B cell (primary cell): ENCODE results near the gene ULK4. TPM values are rescaled to one million over a fixed set of nuclear protein-coding genes. Genes with fewer than 3 reads are reported as not detected.

Experiments used
- ATAC-seq: fragments of 200-7000 bp; cut with Tn5 transposase; one replicate; pipeline ENCODE4 v1.10.0; 2021; ENCODE audit warnings: low read depth, mild to moderate bottlenecking, moderate number of reproducible peaks, moderate library complexity
- CTCF ChIA-PET: fragments of 350-600 bp; sonication (Branson Sonifier 250); formaldehyde crosslinking; loops from one replicate; lab custom pipeline; 2021; ENCODE audit warnings: antibody characterized with exemption, inconsistent platforms; lab: Charles Lee
- POLR2A ChIA-PET: fragments of 350-600 bp; sonication (Branson Sonifier 250); formaldehyde crosslinking; loops from one replicate; lab custom pipeline; 2021; ENCODE audit warnings: antibody characterized with exemption; lab: Charles Lee
- DNase-seq: peaks from one replicate; pipeline ENCODE4 v3.0.0; 2013
- H2AFZ ChIP-seq: 2 replicates; pipeline ENCODE4 v1.6.1; 2012; ENCODE audit warnings: mild to moderate bottlenecking, low read depth, low read length; ENCODE audit not compliant: insufficient read depth, poor library complexity, severe bottlenecking
- H3K27ac ChIP-seq, 2 donors: 1 replicate in 1 of 2; 2 replicates in 1 of 2; pipeline ENCODE4 v1.5.1; 2012 to 2013; ENCODE audit warnings: low read length in 2 of 2, mild to moderate bottlenecking in 2 of 2, moderate library complexity in 1 of 2
- H3K27me3 ChIP-seq, 4 experiments: fragments of 200-600 bp in 1 of 4; sonication (generic) in 1 of 4; replicated peaks in 1 of 4; 1 replicate in 2 of 4; 2 replicates in 2 of 4; pipeline versions ENCODE4 v1.6.1 to v1.7.0; 2013 to 2016; ENCODE audit warnings: low read length in 3 of 4, mild to moderate bottlenecking in 2 of 4, mixed read lengths in 1 of 4, moderate library complexity in 1 of 4; ENCODE audit not compliant: insufficient read depth in 4 of 4, control insufficient read depth in 3 of 4; ENCODE audit errors: control extremely low read depth in 1 of 4
- H3K36me3 ChIP-seq, 2 experiments: replicated peaks in 1 of 2; 1 replicate in 1 of 2; 2 replicates in 1 of 2; pipeline versions ENCODE4 v1.6.1 to v1.7.1; 2013; ENCODE audit warnings: low read length in 1 of 2; ENCODE audit not compliant: insufficient read depth in 2 of 2, control insufficient read depth in 1 of 2; ENCODE audit errors: control extremely low read depth in 1 of 2, extremely low read depth in 1 of 2
- H3K4me1 ChIP-seq, 2 donors: fragments of 200-600 bp in 1 of 2; sonication (generic) in 1 of 2; 1 replicate in 1 of 2; 2 replicates in 1 of 2; pipeline versions ENCODE4 v1.5.1 to v1.6.1; 2013 to 2017; ENCODE audit warnings: low read length in 2 of 2; ENCODE audit not compliant: control insufficient read depth in 2 of 2, insufficient read depth in 2 of 2
- H3K4me2 ChIP-seq: replicated peaks from 2 replicates; pipeline ENCODE3; 2012; ENCODE audit warnings: mild to moderate bottlenecking, low read depth, low read length; ENCODE audit not compliant: poor library complexity, severe bottlenecking
- H3K4me3 ChIP-seq, 5 experiments: fragments of 200-600 bp in 1 of 5; sonication (generic) in 1 of 5; 1 replicate in 3 of 5; 2 replicates in 2 of 5; pipeline versions ENCODE4 v1.5.1 to v1.7.0; 2011 to 2016; ENCODE audit warnings: low read length in 4 of 5, mild to moderate bottlenecking in 4 of 5, low read depth in 2 of 5, control low read depth in 1 of 5, moderate library complexity in 1 of 5; ENCODE audit not compliant: insufficient read depth in 1 of 5; ENCODE audit errors: control extremely low read depth in 1 of 5, extremely low read depth in 1 of 5
- H3K79me2 ChIP-seq: fragments of 200-600 bp; sonication (generic); one replicate; pipeline ENCODE4 v1.6.0; 2016; ENCODE audit warnings: low read length; ENCODE audit not compliant: control insufficient read depth, insufficient read depth
- H3K9ac ChIP-seq: fragments of 200-600 bp; sonication (generic); 2 replicates; pipeline ENCODE4 v1.6.1; 2017; ENCODE audit warnings: mild to moderate bottlenecking, low read length, moderate library complexity
- H3K9me3 ChIP-seq, 3 donors: one replicate each; pipeline versions ENCODE4 v1.6.1 to v1.7.1; 2013; ENCODE audit warnings: low read length in 2 of 3; ENCODE audit not compliant: control insufficient read depth in 2 of 3, insufficient read depth in 1 of 3; ENCODE audit errors: control extremely low read depth in 1 of 3
- H4K20me1 ChIP-seq: 2 replicates; pipeline ENCODE4 v1.6.0; 2012; ENCODE audit warnings: mild to moderate bottlenecking, low read length; ENCODE audit not compliant: insufficient read depth, control insufficient read depth, poor library complexity, severe bottlenecking
- H3K27ac Mint-ChIP-seq: one replicate; pipeline ENCODE4 v1.8.0; 2021; ENCODE audit warnings: mixed read lengths
- H3K27me3 Mint-ChIP-seq: one replicate; pipeline ENCODE4 v1.8.0; 2021; ENCODE audit warnings: mixed read lengths
- H3K4me1 Mint-ChIP-seq: one replicate; pipeline ENCODE4 v1.8.0; 2021; ENCODE audit warnings: mixed read lengths
- H3K4me3 Mint-ChIP-seq: one replicate; pipeline ENCODE4 v1.8.0; 2021; ENCODE audit warnings: mixed read lengths
- H3K9me3 Mint-ChIP-seq: one replicate; pipeline ENCODE4 v1.8.0; 2022; ENCODE audit warnings: mixed read lengths; ENCODE audit not compliant: insufficient read depth
- CTCF ChIP-seq: fragments of 200-600 bp; IDR thresholded peaks from one replicate; pipeline ENCODE4 v1.8.0; 2022; ENCODE audit warnings: antibody characterized with exemption, mild to moderate bottlenecking
- EZH2 ChIP-seq: IDR thresholded peaks from 2 replicates; pipeline ENCODE4 v1.6.1; 2012; ENCODE audit warnings: borderline replicate concordance, low read depth, mild to moderate bottlenecking, moderate library complexity, low read length; ENCODE audit not compliant: insufficient read depth, poor library complexity, severe bottlenecking
- WGBS: methylation state at CpG from one replicate; pipeline ENCODE4 v1.1.5; 2013; ENCODE audit warnings: missing lambda C conversion rate; ENCODE audit not compliant: insufficient coverage; 5-methylcytosine and 5-hydroxymethylcytosine counted together
- intact Hi-C: fragments of 100-400 bp; cut with micrococcal nuclease; formaldehyde crosslinking; loops from one replicate; pipeline ENCODE4 v1.10.0; 2022
- polyA plus RNA-seq: library from polyadenylated mRNA; depleted of rRNA; stranded (reverse); fragments of >200 nt; gene quantifications from 2 replicates; pipeline ENCODE4 v1.2.3, GENCODE V29; 2012
- total RNA-seq, 2 donors: library from RNA; stranded (reverse); fragments of 120-200 nt in 1 of 2; gene quantifications; 1 replicate in 1 of 2; 2 replicates in 1 of 2; pipeline versions ENCODE4 v1.2.3 to v1.2.4, GENCODE V29; 2013 to 2022

Gene ULK4
- total and polyA plus RNA-seq, 2 donors (not counting 1 experiment from before 2014, with no cell fraction given) = 5.2 to 33.7 TPM

- peaks cover 0 to 14% (median 12%) of the 10 kb centered on the region in 3 donors for H3K9me3 ChIP-seq
- WGBS = 95% methylated on average over 4 of the region's 8 CpGs
- no peak overlapping the region for H3K27ac ChIP-seq
- intact Hi-C loops = no loop called here
- H3K27me3 Mint-ChIP-seq = no peaks in the 10 kb centered on the region
- no peaks in the 10 kb centered on the region for H3K4me1 Mint-ChIP-seq
- no peaks in the 10 kb centered on the region for H4K20me1 ChIP-seq
- no peak overlapping the region for H2AFZ ChIP-seq
- no peak overlapping the region for H3K27ac Mint-ChIP-seq
- no peaks in the 10 kb centered on the region for H3K36me3 ChIP-seq
- no peak overlapping the region for H3K4me3 ChIP-seq
- H3K79me2 ChIP-seq = no peaks in the 10 kb centered on the region
- no peak for DNase-seq
- H3K9ac ChIP-seq = no peak overlapping the region
- CTCF ChIA-PET = interaction anchor here (0.8 kb wide), 1 partner anchor 23 kb away, joined by 3 read pairs; no protein-coding TSS in a partner anchor
- no peak overlapping the region for H3K4me2 ChIP-seq
- no peak for TF ChIP-seq EZH2
- no peak for TF ChIP-seq CTCF
- no peak for ATAC-seq
- no peaks in the 10 kb centered on the region for H3K27me3 ChIP-seq
- no peak overlapping the region for H3K4me3 Mint-ChIP-seq
- peaks cover 15% of the 10 kb centered on the region for H3K9me3 Mint-ChIP-seq
- H3K4me1 ChIP-seq = no peaks in the 10 kb centered on the region
- POLR2A ChIA-PET = no interaction called here
These were observed 693.8 kb downstream of the ULK4 start for GRCh38 chr3:41267975-41268640.

- Histone ChIP-seq H3K27me3 (no peaks in the 10 kb centered on the region), H3K4me2 (no peak overlapping the region), H3K27ac (no peak overlapping the region), H3K9me3 (peaks cover 0 to 2% (median 0%) of the 10 kb centered on the region in 3 donors), H4K20me1 (no peaks in the 10 kb centered on the region), H3K79me2 (no peaks in the 10 kb centered on the region), H3K36me3 (no peaks in the 10 kb centered on the region), H3K4me3 (no peak overlapping the region), H3K4me1 (no peaks in the 10 kb centered on the region), H3K9ac (no peak overlapping the region), H2AFZ (no peak overlapping the region)
- Mint-ChIP-seq H3K27ac (no peak overlapping the region), H3K4me3 (no peak overlapping the region), H3K4me1 (no peaks in the 10 kb centered on the region), H3K27me3 (no peaks in the 10 kb centered on the region), H3K9me3 (peaks cover 5% of the 10 kb centered on the region)
- intact Hi-C loops = no loop called here
- ChIA-PET POLR2A (no interaction called here), CTCF (no interaction called here)
- DNase-seq (no peak), ATAC-seq (no peak)
- TF ChIP-seq CTCF (no peak), EZH2 (no peak)
- 75% methylated on average over 3 of the region's 3 CpGs for WGBS
These were observed 696.1 kb downstream of the ULK4 start for GRCh38 chr3:41265823-41266273.
